GM12892 (cell line): ENCODE results near the gene LELP1.

ENCODE experiments used
- POLR2A ChIP-seq: IDR thresholded peaks from 2 replicates; pipeline ENCODE4 v1.6.1; 2011; ENCODE audit warnings: low read depth, low read length, control low read depth
- TAF1 ChIP-seq: IDR thresholded peaks from 2 replicates; pipeline ENCODE4 v1.6.1; 2011; ENCODE audit warnings: low read depth, mild to moderate bottlenecking, control low read depth, low read length, borderline replicate concordance

DNA sequence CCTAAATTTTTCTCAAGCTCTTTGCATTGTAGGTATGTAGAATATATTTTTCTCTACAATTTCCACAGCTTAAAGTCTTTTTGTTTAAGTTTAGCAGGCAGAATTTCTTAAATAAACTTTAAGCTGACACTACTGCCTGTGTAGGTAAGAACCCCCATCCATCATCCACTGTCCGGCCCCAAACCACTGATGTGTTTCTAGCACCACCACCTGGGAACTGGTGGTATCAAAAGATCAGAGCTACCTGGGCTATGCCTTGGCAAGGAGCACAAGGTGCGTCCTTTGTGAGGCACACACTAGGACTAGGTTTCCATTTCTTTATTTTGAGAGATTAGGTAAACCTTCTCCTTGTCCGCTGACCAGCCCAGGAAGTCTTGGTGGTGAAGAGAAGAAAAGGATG lies 10.5 kb upstream of the LELP1 start:
- TF ChIP-seq POLR2A (no peak), TAF1 (no peak)
